ENCODE data around the gene IFNG.

- TF ChIP-seq POLR2A (IDR thresholded peaks at IDR 0.05) (no peak), CTCF (IDR thresholded peaks at IDR 0.05) (no peak)
Observed at GRCh38 chr12:68199127-68199526, 39.6 kb upstream of the IFNG start.
